ENCODE results near the gene TPRN.

Gene TPRN

DNA sequence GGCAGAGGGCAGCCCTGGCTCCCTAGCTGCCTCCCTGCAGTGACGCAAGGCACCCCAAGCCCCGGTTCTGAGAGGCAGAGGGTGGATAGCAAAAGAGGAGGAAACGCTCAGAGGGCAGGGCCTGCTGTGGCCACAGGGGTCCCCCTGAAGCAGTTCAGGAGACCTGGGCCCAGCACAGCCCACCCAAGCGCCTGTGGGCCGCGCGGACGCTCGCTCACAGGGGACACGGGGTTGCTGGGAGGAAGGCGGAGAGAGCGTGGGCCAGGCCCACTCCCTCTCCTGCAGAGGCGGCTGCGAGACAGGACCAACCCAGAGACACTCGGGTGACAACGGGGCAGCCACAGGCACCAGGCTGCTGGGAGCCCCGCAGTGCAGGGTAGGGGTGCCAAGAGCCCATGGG lies 20.8 kb downstream of the TPRN start:
- TF ChIP-seq, protein P1, sequence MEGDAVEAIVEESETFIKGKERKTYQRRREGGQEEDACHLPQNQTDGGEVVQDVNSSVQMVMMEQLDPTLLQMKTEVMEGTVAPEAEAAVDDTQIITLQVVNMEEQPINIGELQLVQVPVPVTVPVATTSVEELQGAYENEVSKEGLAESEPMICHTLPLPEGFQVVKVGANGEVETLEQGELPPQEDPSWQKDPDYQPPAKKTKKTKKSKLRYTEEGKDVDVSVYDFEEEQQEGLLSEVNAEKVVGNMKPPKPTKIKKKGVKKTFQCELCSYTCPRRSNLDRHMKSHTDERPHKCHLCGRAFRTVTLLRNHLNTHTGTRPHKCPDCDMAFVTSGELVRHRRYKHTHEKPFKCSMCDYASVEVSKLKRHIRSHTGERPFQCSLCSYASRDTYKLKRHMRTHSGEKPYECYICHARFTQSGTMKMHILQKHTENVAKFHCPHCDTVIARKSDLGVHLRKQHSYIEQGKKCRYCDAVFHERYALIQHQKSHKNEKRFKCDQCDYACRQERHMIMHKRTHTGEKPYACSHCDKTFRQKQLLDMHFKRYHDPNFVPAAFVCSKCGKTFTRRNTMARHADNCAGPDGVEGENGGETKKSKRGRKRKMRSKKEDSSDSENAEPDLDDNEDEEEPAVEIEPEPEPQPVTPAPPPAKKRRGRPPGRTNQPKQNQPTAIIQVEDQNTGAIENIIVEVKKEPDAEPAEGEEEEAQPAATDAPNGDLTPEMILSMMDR (IDR thresholded peaks at IDR 0.05; ENCODE audit: low read depth, low read length), result no peak
- H3K4me3 ChIP-seq (ENCODE audit: low read depth, low read length), result no peak overlapping the region

DNA sequence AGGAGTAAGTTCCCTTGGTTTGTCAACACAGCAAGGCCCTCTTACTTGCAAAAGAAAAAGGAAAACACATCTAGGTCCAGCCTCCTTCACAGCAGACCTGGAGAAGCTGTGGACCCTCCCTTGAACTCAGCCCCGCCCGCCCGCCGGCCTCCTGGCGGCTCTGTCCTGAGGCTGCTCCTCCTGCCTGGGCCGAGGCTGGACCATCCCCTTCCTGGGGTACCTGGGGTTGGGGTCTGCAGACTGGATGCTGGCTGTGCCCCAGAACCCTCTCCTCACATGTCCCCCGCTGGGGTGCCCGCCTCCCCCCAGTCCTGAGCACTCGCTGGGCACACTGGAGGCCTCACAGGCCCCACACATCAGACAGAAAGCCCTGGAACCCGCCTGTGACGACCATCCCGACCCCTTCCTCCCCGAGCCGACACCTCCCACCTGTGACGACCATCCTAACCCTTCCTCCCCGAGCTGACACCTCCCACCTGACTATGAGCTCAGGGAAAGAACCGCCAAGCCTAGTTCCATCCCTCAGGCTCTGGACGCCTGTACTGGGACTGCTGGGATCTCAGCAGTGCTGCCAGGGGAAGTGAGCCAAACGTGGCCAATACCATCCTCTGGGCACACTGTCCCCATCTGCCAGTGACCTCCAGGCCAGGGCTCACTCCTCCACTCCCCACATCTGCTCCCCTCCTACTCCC lies 21.5 kb downstream of the TPRN start:
- H3K4me3 ChIP-seq (ENCODE audit: low read depth, low read length), result no peak overlapping the region
- TF ChIP-seq, protein P1 (IDR thresholded peaks at IDR 0.05; ENCODE audit: low read depth, low read length), result no peak

- TF ChIP-seq, protein P1 (IDR thresholded peaks at IDR 0.05; ENCODE audit: low read depth, low read length), result no peak
- no peak overlapping the region for H3K4me3 ChIP-seq (ENCODE audit: low read depth, low read length)
Observed at GRCh38 chr9:137178201-137178938, 22.2 kb downstream of the TPRN start.

- TF ChIP-seq, protein P1 (IDR thresholded peaks at IDR 0.05; ENCODE audit: low read depth, low read length), result peak; percentile 33; the same call in 1 of the 2 replicates
- no peak overlapping the region for H3K4me3 ChIP-seq (ENCODE audit: low read depth, low read length)
Observed at GRCh38 chr9:137176302-137177182, 24.0 kb downstream of the TPRN start.

GRCh38 chr9:137175345-137175961 lies 25.1 kb downstream of the TPRN start:
- TF ChIP-seq, protein P1 (IDR thresholded peaks at IDR 0.05; ENCODE audit: low read depth, low read length), result no peak

GRCh38 chr9:137174722-137175293 lies 25.7 kb downstream of the TPRN start:
- no peak overlapping the region for H3K4me3 ChIP-seq (ENCODE audit: low read depth, low read length)

More at GRCh38 chr9:137175345-137175961, 25.1 kb downstream of the TPRN start:
- H3K4me3 ChIP-seq (ENCODE audit: low read depth, low read length), result no peak overlapping the region

More at GRCh38 chr9:137174722-137175293, 25.7 kb downstream of the TPRN start:
- TF ChIP-seq, protein P1 (IDR thresholded peaks at IDR 0.05; ENCODE audit: low read depth, low read length), result no peak

Data from WI38 (cell line).